Gastroesophageal sphincter (tissue), 4 donors: ENCODE results near the gene NR2E1. TPM values are rescaled to one million over a fixed set of nuclear protein-coding genes. Genes with fewer than 3 reads are reported as not detected.

Source experiments
- ATAC-seq: fragments of 150-250 bp; one replicate; pipeline ENCODE4 v1.9.1; 2016; ENCODE audit warnings: mild to moderate bottlenecking, moderate library complexity
- H3K27ac ChIP-seq, 4 donors: fragments of 200-600 bp; sonication (generic) in 3 of 4; 1 replicate in 3 of 4; 2 replicates in 1 of 4; pipeline ENCODE4 v1.5.1; 2016 to 2019
- H3K27me3 ChIP-seq: fragments of 200-600 bp; sonication (generic); one replicate; pipeline ENCODE4 v1.5.1; 2019
- H3K36me3 ChIP-seq, 2 donors: fragments of 200-600 bp; sonication (generic); one replicate each; pipeline ENCODE4 v1.5.1; 2019; ENCODE audit warnings: control low read depth in 1 of 2
- H3K4me1 ChIP-seq, 3 donors: fragments of 200-600 bp; sonication (generic); 1 replicate in 2 of 3; 2 replicates in 1 of 3; pipeline ENCODE4 v1.5.1; 2016 to 2019; ENCODE audit warnings: control low read depth in 2 of 3
- H3K4me3 ChIP-seq, 2 donors: fragments of 200-600 bp; sonication (generic); one replicate each; pipeline ENCODE4 v1.5.1; 2019; ENCODE audit warnings: mild to moderate bottlenecking in 1 of 2, moderate library complexity in 1 of 2
- H3K9me3 ChIP-seq, 3 donors: fragments of 200-600 bp; sonication (generic); one replicate each; pipeline ENCODE4 v1.5.1; 2017 to 2019; ENCODE audit warnings: control low read depth in 2 of 3
- CTCF ChIP-seq, 4 experiments: fragments of 200-600 bp in 2 of 4; fragments of 450-650 bp in 2 of 4; sonication (generic) in 1 of 4; IDR thresholded peaks; one replicate each; pipeline ENCODE4 v1.5.1; 2017 to 2019; ENCODE audit warnings: antibody characterized with exemption in 4 of 4, mild to moderate bottlenecking in 2 of 4, moderate library complexity in 2 of 4
- EP300 ChIP-seq: sonication (generic); formaldehyde crosslinking; IDR thresholded peaks from one replicate; pipeline ENCODE4 v1.6.1; 2017; ENCODE audit warnings: antibody characterized with exemption, mild to moderate bottlenecking
- POLR2A ChIP-seq, 2 donors: fragments of 450-650 bp; IDR thresholded peaks; one replicate each; pipeline ENCODE4 v1.6.1; 2017; ENCODE audit warnings: antibody characterized with exemption in 2 of 2, mild to moderate bottlenecking in 2 of 2, moderate library complexity in 1 of 2
- POLR2AphosphoS5 ChIP-seq: sonication (generic); formaldehyde crosslinking; IDR thresholded peaks from one replicate; pipeline ENCODE4 v1.6.1; 2017; ENCODE audit warnings: antibody characterized with exemption
- WGBS, 2 donors: methylation state at CpG; one replicate each; pipeline ENCODE4 v1.1.5; 2018; ENCODE audit warnings: low coverage in 1 of 2; 5-methylcytosine and 5-hydroxymethylcytosine counted together
- total RNA-seq, 4 donors: library from RNA; depleted of rRNA; stranded (reverse); fragments of >200 nt; gene quantifications; one replicate each; pipeline ENCODE4 v1.1.0, GENCODE V29; 2016

Gene NR2E1
- total RNA-seq, 4 donors from 2014 or later = not detected

GRCh38 chr6:108175176-108175591 is 9.4 kb downstream of the NR2E1 start:
- Histone ChIP-seq H3K4me3 (peak overlapping the region in 1 of 2 donors; percentile 14), H3K27ac (no peak overlapping the region), H3K9me3 (peaks cover 0 to 4% (median 0%) of the 10 kb centered on the region in 3 donors), H3K27me3 (peaks cover 99% of the 10 kb centered on the region), H3K36me3 (no peaks in the 10 kb centered on the region), H3K4me1 (peaks cover 0 to 25% (median 5%) of the 10 kb centered on the region in 3 donors)
- WGBS, 2 donors = 8% methylated on average over 8 of the region's 22 CpGs; no CpG with 5 or more reads in 1 of the 2 donors
- TF ChIP-seq POLR2A (IDR thresholded peaks at IDR 0.05) (no peak), POLR2AphosphoS5 (no peak), CTCF (IDR thresholded peaks at IDR 0.05) (no peak), EP300 (no peak)
- no peak for ATAC-seq

- H3K27me3 ChIP-seq = peaks cover 99% of the 10 kb centered on the region
- H3K36me3 ChIP-seq = no peaks in the 10 kb centered on the region
- WGBS, 2 donors = 0 to 6% methylated on average over 4 to 14 of the region's 38 CpGs
- peaks cover 0 to 25% (median 5%) of the 10 kb centered on the region in 3 donors for H3K4me1 ChIP-seq
- H3K4me3 ChIP-seq = peak overlapping the region in 1 of 2 donors; percentile 14
- no peak overlapping the region for H3K27ac ChIP-seq
- no peak for TF ChIP-seq CTCF (IDR thresholded peaks at IDR 0.05)
- peaks cover 0 to 4% (median 0%) of the 10 kb centered on the region in 3 donors for H3K9me3 ChIP-seq
- no peak for ATAC-seq
Observed at GRCh38 chr6:108175592-108176279, 9.9 kb downstream of the NR2E1 start.

- Histone ChIP-seq H3K27ac (no peak overlapping the region), H3K4me3 (peak overlapping the region in 1 of 2 donors; percentile 14), H3K9me3 (peaks cover 0 to 4% (median 0%) of the 10 kb centered on the region in 3 donors), H3K4me1 (peaks cover 0 to 25% (median 5%) of the 10 kb centered on the region in 3 donors), H3K27me3 (peaks cover 99% of the 10 kb centered on the region), H3K36me3 (no peaks in the 10 kb centered on the region)
- no peak for ATAC-seq
- TF ChIP-seq POLR2A (IDR thresholded peaks at IDR 0.05) (no peak), EP300 (no peak), CTCF (IDR thresholded peaks at IDR 0.05) (no peak), POLR2AphosphoS5 (no peak)
- 0 to 1% methylated on average over 1 to 18 of the region's 46 CpGs for WGBS, 2 donors
Observed at GRCh38 chr6:108176281-108177089, 10.7 kb downstream of the NR2E1 start.

- Histone ChIP-seq H3K27me3 (peaks cover 75% of the 10 kb centered on the region), H3K36me3 (no peaks in the 10 kb centered on the region), H3K27ac (no peak overlapping the region), H3K4me3 (no peak overlapping the region), H3K4me1 (peaks cover 0 to 19% (median 5%) of the 10 kb centered on the region in 3 donors), H3K9me3 (no peaks in the 10 kb centered on the region)
- 6 to 19% methylated on average over 2 to 3 of the region's 4 CpGs for WGBS, 2 donors
- ATAC-seq = no peak
- TF ChIP-seq POLR2AphosphoS5 (no peak), POLR2A (IDR thresholded peaks at IDR 0.05) (no peak), EP300 (no peak), CTCF (IDR thresholded peaks at IDR 0.05) (no peak)
Observed at GRCh38 chr6:108179741-108180140, 13.9 kb downstream of the NR2E1 start.
